H1 (cell line): ENCODE results near the gene MTMR4. TPM values are rescaled to one million over a fixed set of nuclear protein-coding genes. Genes with fewer than 3 reads are reported as not detected.

Source experiments
- BRCA1 ChIP-seq: IDR thresholded peaks from 2 replicates; pipeline ENCODE4 v1.6.1; 2012; ENCODE audit warnings: low read depth, low read length, improper control_type of control experiment
- CREB1 ChIP-seq: IDR thresholded peaks from 2 replicates; pipeline ENCODE4 v1.6.1; 2012; ENCODE audit warnings: inconsistent platforms
- JUN ChIP-seq: IDR thresholded peaks from 2 replicates; pipeline ENCODE4 v1.6.1; 2011; ENCODE audit warnings: low read depth, mild to moderate bottlenecking, improper control_type of control experiment, low read length
- POU5F1 ChIP-seq: IDR thresholded peaks from 2 replicates; pipeline ENCODE4 v1.6.1; 2011; ENCODE audit warnings: low read depth, mild to moderate bottlenecking, low read length, moderate library complexity
- SAP30 ChIP-seq: fragments of 300-600 bp; sonication (generic); IDR thresholded peaks from 2 replicates; pipeline ENCODE4 v1.7.1; 2012; ENCODE audit warnings: low read length, moderate library complexity, mild to moderate bottlenecking, inconsistent platforms; ENCODE audit not compliant: insufficient read depth, insufficient replicate concordance
- SP4 ChIP-seq: IDR thresholded peaks from 2 replicates; pipeline ENCODE4 v1.6.1; 2012; ENCODE audit warnings: low read length, inconsistent platforms
- SUZ12 ChIP-seq: fragments of 200-600 bp; sonication (generic); IDR thresholded peaks from 2 replicates; pipeline ENCODE4 v1.6.1; 2012; ENCODE audit warnings: mild to moderate bottlenecking, inconsistent platforms, low read length, moderate library complexity, mixed read lengths
- TAF1 ChIP-seq: IDR thresholded peaks from 2 replicates; pipeline ENCODE4 v1.6.1; 2011; ENCODE audit warnings: mild to moderate bottlenecking, low read depth, low read length
- polyA plus RNA-seq, 7 experiments: library from polyadenylated mRNA; depleted of rRNA in 3 of 7; stranded (reverse) in 5 of 7; unstranded in 2 of 7; fragments of >200 nt in 5 of 7; fragments of 200-250 nt in 2 of 7; gene quantifications; 1 replicate in 5 of 7; 2 replicates in 1 of 7; 4 replicates in 1 of 7; pipeline versions ENCODE4 v1.2.1 to v1.2.3, GENCODE V29; 2011 to 2013; ENCODE audit warnings: missing spikeins in 2 of 7, mixed read lengths in 2 of 7
- total RNA-seq: library from RNA; stranded (reverse); fragmentation: NEBNext Ultra II Directional; extraction: Animal tissue kit (Norgen Biotek cat#: 25700); gene quantifications from 2 replicates; pipeline ENCODE4 v1.2.1, GENCODE V29; 2021
- TF ChIP-seq, protein P1 (sequence below): fragments of 300-600 bp; sonication (generic); IDR thresholded peaks from 2 replicates; pipeline ENCODE4 v1.7.1; 2012; ENCODE audit warnings: low read length, moderate library complexity, mild to moderate bottlenecking, inconsistent platforms; ENCODE audit not compliant: insufficient replicate concordance
- TF ChIP-seq, protein P2 (sequence below), 3 experiments: IDR thresholded peaks; 1 replicate in 2 of 3; 2 replicates in 1 of 3; pipeline versions ENCODE4 v1.5.1 to v1.6.1; 2011; ENCODE audit warnings: low read length in 3 of 3, mild to moderate bottlenecking in 3 of 3, inconsistent platforms in 2 of 3, low read depth in 1 of 3, moderate library complexity in 1 of 3; ENCODE audit not compliant: insufficient read depth in 1 of 3; ENCODE audit errors: control extremely low read depth in 1 of 3

Gene MTMR4
- total and polyA plus RNA-seq, 2 of the 8 experiments (the other 6 are each of a cell fraction or from before 2014, with no cell fraction given), result 15.9 to 39.2 TPM

GRCh38 chr17:58493506-58493905 lies 20.9 kb downstream of the MTMR4 start (continued):
- TF ChIP-seq, protein P1, sequence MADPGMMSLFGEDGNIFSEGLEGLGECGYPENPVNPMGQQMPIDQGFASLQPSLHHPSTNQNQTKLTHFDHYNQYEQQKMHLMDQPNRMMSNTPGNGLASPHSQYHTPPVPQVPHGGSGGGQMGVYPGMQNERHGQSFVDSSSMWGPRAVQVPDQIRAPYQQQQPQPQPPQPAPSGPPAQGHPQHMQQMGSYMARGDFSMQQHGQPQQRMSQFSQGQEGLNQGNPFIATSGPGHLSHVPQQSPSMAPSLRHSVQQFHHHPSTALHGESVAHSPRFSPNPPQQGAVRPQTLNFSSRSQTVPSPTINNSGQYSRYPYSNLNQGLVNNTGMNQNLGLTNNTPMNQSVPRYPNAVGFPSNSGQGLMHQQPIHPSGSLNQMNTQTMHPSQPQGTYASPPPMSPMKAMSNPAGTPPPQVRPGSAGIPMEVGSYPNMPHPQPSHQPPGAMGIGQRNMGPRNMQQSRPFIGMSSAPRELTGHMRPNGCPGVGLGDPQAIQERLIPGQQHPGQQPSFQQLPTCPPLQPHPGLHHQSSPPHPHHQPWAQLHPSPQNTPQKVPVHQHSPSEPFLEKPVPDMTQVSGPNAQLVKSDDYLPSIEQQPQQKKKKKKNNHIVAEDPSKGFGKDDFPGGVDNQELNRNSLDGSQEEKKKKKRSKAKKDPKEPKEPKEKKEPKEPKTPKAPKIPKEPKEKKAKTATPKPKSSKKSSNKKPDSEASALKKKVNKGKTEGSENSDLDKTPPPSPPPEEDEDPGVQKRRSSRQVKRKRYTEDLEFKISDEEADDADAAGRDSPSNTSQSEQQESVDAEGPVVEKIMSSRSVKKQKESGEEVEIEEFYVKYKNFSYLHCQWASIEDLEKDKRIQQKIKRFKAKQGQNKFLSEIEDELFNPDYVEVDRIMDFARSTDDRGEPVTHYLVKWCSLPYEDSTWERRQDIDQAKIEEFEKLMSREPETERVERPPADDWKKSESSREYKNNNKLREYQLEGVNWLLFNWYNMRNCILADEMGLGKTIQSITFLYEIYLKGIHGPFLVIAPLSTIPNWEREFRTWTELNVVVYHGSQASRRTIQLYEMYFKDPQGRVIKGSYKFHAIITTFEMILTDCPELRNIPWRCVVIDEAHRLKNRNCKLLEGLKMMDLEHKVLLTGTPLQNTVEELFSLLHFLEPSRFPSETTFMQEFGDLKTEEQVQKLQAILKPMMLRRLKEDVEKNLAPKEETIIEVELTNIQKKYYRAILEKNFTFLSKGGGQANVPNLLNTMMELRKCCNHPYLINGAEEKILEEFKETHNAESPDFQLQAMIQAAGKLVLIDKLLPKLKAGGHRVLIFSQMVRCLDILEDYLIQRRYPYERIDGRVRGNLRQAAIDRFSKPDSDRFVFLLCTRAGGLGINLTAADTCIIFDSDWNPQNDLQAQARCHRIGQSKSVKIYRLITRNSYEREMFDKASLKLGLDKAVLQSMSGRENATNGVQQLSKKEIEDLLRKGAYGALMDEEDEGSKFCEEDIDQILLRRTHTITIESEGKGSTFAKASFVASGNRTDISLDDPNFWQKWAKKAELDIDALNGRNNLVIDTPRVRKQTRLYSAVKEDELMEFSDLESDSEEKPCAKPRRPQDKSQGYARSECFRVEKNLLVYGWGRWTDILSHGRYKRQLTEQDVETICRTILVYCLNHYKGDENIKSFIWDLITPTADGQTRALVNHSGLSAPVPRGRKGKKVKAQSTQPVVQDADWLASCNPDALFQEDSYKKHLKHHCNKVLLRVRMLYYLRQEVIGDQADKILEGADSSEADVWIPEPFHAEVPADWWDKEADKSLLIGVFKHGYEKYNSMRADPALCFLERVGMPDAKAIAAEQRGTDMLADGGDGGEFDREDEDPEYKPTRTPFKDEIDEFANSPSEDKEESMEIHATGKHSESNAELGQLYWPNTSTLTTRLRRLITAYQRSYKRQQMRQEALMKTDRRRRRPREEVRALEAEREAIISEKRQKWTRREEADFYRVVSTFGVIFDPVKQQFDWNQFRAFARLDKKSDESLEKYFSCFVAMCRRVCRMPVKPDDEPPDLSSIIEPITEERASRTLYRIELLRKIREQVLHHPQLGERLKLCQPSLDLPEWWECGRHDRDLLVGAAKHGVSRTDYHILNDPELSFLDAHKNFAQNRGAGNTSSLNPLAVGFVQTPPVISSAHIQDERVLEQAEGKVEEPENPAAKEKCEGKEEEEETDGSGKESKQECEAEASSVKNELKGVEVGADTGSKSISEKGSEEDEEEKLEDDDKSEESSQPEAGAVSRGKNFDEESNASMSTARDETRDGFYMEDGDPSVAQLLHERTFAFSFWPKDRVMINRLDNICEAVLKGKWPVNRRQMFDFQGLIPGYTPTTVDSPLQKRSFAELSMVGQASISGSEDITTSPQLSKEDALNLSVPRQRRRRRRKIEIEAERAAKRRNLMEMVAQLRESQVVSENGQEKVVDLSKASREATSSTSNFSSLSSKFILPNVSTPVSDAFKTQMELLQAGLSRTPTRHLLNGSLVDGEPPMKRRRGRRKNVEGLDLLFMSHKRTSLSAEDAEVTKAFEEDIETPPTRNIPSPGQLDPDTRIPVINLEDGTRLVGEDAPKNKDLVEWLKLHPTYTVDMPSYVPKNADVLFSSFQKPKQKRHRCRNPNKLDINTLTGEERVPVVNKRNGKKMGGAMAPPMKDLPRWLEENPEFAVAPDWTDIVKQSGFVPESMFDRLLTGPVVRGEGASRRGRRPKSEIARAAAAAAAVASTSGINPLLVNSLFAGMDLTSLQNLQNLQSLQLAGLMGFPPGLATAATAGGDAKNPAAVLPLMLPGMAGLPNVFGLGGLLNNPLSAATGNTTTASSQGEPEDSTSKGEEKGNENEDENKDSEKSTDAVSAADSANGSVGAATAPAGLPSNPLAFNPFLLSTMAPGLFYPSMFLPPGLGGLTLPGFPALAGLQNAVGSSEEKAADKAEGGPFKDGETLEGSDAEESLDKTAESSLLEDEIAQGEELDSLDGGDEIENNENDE, result no peak
- TF ChIP-seq SUZ12 (no peak), SP4 (no peak), CREB1 (no peak), JUN (no peak), POU5F1 (no peak), TAF1 (no peak), BRCA1 (no peak), SAP30 (no peak)
- TF ChIP-seq, protein P2, sequence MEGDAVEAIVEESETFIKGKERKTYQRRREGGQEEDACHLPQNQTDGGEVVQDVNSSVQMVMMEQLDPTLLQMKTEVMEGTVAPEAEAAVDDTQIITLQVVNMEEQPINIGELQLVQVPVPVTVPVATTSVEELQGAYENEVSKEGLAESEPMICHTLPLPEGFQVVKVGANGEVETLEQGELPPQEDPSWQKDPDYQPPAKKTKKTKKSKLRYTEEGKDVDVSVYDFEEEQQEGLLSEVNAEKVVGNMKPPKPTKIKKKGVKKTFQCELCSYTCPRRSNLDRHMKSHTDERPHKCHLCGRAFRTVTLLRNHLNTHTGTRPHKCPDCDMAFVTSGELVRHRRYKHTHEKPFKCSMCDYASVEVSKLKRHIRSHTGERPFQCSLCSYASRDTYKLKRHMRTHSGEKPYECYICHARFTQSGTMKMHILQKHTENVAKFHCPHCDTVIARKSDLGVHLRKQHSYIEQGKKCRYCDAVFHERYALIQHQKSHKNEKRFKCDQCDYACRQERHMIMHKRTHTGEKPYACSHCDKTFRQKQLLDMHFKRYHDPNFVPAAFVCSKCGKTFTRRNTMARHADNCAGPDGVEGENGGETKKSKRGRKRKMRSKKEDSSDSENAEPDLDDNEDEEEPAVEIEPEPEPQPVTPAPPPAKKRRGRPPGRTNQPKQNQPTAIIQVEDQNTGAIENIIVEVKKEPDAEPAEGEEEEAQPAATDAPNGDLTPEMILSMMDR (IDR thresholded peaks at IDR 0.05; ENCODE audit: control extremely low read depth in 1 of 3, insufficient read depth in 1 of 3, low read depth in 1 of 3, low read length in 3 of 3), result no peak
